ENCODE results near the gene PRDM15. TPM values are rescaled to one million over a fixed set of nuclear protein-coding genes. Genes with fewer than 3 reads are reported as not detected.

The PRDM15 gene
- total RNA-seq, 4 donors from 2014 or later: 6.4 to 88.4 (median 21.1) TPM

GRCh38 chr21:41817877-41818855 lies 61.0 kb downstream of the PRDM15 start:
- H3K9me3 ChIP-seq: no peaks in the 10 kb centered on the region
- H3K4me1 ChIP-seq: peaks cover 0 to 4% (median 2%) of the 10 kb centered on the region in 4 donors
- no peak for DNase-seq
- H3K27me3 ChIP-seq: no peaks in the 10 kb centered on the region
- intact Hi-C loops (cut with DNase I; ENCODE audit: low total_unique reads) (loop anchor here (5.0 kb wide), 1 partner anchor 299 kb away; no protein-coding TSS in a partner anchor), in situ Hi-C loops (cut with MboI; ENCODE audit: low pct_ligation_motif_present in 1 of 4, low pct_unique_long_range_greater_than_20kb in 1 of 4, low sequenced_read_pairs in 3 of 4) (loop anchor here in 3 of 4 donors (25.0 kb wide), 2 partner anchors 94 to 294 kb away; no protein-coding TSS in a partner anchor)
- no peak for TF ChIP-seq EP300 (IDR thresholded peaks at IDR 0.05; ENCODE audit: low read depth)
- TF ChIP-seq POLR2AphosphoS5 (IDR thresholded peaks at IDR 0.05): no peak
- no peak for TF ChIP-seq CTCF (IDR thresholded peaks at IDR 0.05)
- no peak for TF ChIP-seq POLR2A (IDR thresholded peaks at IDR 0.05)
- H3K4me3 ChIP-seq: no peak overlapping the region
- 93 to 94% methylated on average over 14 to 24 of the region's 24 CpGs for WGBS, 2 donors (ENCODE audit: low coverage in 1 of 2)
- H3K27ac ChIP-seq: no peak overlapping the region
- peaks cover 0 to 6% (median 0%) of the 10 kb centered on the region in 4 donors for H3K36me3 ChIP-seq

GRCh38 chr21:41817228-41817627 lies 61.9 kb downstream of the PRDM15 start:
- peak; percentile 67 for DNase-seq
- Histone ChIP-seq H3K4me1 (peaks cover 0 to 4% (median 2%) of the 10 kb centered on the region in 4 donors), H3K27me3 (no peaks in the 10 kb centered on the region), H3K4me3 (no peak overlapping the region), H3K36me3 (peaks cover 0 to 11% (median 0%) of the 10 kb centered on the region in 4 donors), H3K27ac (no peak overlapping the region), H3K9me3 (no peaks in the 10 kb centered on the region)
- in situ Hi-C loops (cut with MboI; ENCODE audit: low pct_ligation_motif_present in 1 of 4, low pct_unique_long_range_greater_than_20kb in 1 of 4, low sequenced_read_pairs in 3 of 4): loop anchor here in 3 of 4 donors (25.0 kb wide), 2 partner anchors 95 to 295 kb away; no protein-coding TSS in a partner anchor
- WGBS, 2 donors (ENCODE audit: low coverage in 1 of 2): 11 to 14% methylated on average over 3 of the region's 3 CpGs
- intact Hi-C loops (cut with DNase I; ENCODE audit: low total_unique reads): loop anchor here (5.0 kb wide), 1 partner anchor 300 kb away; no protein-coding TSS in a partner anchor
- TF ChIP-seq POLR2A (IDR thresholded peaks at IDR 0.05) (no peak), EP300 (IDR thresholded peaks at IDR 0.05; ENCODE audit: low read depth) (no peak), CTCF (IDR thresholded peaks at IDR 0.05) (peak; percentile 55 to 73 (median 58)), POLR2AphosphoS5 (IDR thresholded peaks at IDR 0.05) (no peak)

GRCh38 chr21:41816583-41817165 lies 62.5 kb downstream of the PRDM15 start:
- TF ChIP-seq EP300 (IDR thresholded peaks at IDR 0.05; ENCODE audit: low read depth): no peak
- peak; percentile 63 to 80 (median 71) for TF ChIP-seq CTCF (IDR thresholded peaks at IDR 0.05)
- TF ChIP-seq POLR2A (IDR thresholded peaks at IDR 0.05): no peak
- H3K36me3 ChIP-seq: peaks cover 0 to 11% (median 0%) of the 10 kb centered on the region in 4 donors
- no peaks in the 10 kb centered on the region for H3K9me3 ChIP-seq
- H3K4me3 ChIP-seq: no peak overlapping the region
- WGBS, 2 donors (ENCODE audit: low coverage in 1 of 2): 12 to 20% methylated on average over 1 to 12 of the region's 12 CpGs
- no peaks in the 10 kb centered on the region for H3K27me3 ChIP-seq
- DNase-seq: peak; percentile 75
- no peak overlapping the region for H3K27ac ChIP-seq
- intact Hi-C loops (cut with DNase I; ENCODE audit: low total_unique reads): loop anchor here (5.0 kb wide), 1 partner anchor 301 kb away; no protein-coding TSS in a partner anchor
- in situ Hi-C loops (cut with MboI; ENCODE audit: low pct_ligation_motif_present in 1 of 4, low pct_unique_long_range_greater_than_20kb in 1 of 4, low sequenced_read_pairs in 3 of 4): loop anchor here in 3 of 4 donors (25.0 kb wide), 2 partner anchors 96 to 296 kb away; no protein-coding TSS in a partner anchor
- H3K4me1 ChIP-seq: peaks cover 0 to 4% (median 2%) of the 10 kb centered on the region in 4 donors

Data from transverse colon (tissue), 4 donors.